HPDE6-E6E7 (cell line): ENCODE data around the gene PRSS48.
"Not testable (repeated sequence)": the region's sequence is repeated elsewhere in the genome, so short reads cannot be mapped to it uniquely, and the experiment has no call there.

Experiments
- DNase-seq: peaks from one replicate; pipeline ENCODE4 v3.0.0; 2011; ENCODE audit warnings: missing footprints; ENCODE audit errors: extremely low spot score

Gene PRSS48, protein sequence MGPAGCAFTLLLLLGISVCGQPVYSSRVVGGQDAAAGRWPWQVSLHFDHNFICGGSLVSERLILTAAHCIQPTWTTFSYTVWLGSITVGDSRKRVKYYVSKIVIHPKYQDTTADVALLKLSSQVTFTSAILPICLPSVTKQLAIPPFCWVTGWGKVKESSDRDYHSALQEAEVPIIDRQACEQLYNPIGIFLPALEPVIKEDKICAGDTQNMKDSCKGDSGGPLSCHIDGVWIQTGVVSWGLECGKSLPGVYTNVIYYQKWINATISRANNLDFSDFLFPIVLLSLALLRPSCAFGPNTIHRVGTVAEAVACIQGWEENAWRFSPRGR

DNA sequence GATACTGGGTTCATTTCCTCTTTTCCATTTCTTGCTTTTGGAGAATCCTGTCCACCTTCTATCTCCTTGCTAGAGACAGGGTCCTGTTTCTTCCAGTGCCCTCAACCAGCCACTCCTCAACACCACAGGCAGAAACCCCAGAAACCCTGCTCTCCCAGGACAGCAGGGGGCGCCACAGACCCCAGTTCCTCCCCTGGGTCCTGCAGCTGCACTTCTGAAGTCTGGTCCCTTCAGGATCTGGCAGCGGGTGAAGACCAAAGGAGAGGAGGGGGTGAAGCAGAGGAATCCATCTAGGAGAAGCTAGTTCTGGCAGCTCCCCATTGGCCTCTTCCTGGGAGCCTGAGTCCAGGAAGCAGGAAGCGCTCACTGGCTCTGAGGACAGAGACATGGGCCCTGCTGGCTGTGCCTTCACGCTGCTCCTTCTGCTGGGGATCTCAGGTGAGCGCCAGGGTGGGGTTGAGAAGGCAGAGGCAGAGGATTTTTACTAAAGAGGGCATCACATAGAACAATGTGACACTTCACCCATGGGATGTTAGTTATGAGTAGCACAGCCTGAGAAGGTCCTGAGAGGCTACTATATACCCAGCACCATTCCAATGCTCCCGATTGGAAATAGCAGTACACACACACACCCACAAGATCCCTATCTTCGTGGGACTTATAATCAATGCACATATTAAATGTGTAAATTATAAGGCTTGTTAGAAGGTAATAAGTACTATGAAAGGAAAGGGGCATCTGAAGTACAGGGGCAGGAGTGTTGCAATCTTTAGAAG lies at the start of gene PRSS48:
Gene PRSS48, plus strand, starts transcription at position 375 of the 776 bp plus-strand sequence. Its CDS starts 12 bp downstream, at position 387.
- DNase-seq, result peak; percentile 42

DNA sequence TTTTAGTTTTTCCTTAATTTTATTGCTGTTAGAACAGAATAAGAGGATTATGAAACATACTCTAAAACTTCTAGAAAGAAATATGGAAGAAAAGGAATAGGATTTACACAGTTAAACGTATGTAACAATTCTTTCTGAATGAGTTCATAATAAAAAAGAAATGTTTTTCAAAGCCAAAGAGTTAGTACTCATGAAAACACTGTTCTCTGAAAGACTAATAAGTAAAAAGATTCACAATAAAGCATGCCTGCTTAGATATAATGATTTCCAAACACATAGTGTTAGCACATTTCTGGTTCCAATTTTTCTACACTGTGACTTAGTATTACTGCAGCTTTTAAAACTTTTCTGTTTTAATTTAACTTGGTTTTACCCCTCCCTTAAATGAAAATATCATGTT lies 49.8 kb upstream of the PRSS48 start:
- no peak for DNase-seq

DNA sequence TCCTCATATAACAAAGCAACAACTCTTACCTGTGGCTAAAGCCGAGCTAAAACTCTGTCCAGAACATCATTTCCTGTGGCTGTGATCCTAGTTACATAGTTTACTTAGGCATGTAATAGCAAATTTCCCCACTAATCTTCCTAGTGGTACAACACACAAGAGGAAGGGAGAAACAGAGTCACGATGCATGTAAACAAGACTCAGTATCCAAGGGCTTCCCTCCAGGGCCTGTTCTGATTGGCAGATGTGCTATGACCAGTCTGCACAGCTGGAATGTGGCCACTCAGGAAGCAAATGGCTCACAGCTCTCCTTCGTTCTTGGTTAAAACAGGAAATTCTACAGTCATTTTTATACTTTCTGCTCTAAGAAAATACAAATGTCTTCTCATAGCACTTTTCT lies 49.2 kb upstream of the PRSS48 start:
- peak; percentile 52 for DNase-seq

DNA sequence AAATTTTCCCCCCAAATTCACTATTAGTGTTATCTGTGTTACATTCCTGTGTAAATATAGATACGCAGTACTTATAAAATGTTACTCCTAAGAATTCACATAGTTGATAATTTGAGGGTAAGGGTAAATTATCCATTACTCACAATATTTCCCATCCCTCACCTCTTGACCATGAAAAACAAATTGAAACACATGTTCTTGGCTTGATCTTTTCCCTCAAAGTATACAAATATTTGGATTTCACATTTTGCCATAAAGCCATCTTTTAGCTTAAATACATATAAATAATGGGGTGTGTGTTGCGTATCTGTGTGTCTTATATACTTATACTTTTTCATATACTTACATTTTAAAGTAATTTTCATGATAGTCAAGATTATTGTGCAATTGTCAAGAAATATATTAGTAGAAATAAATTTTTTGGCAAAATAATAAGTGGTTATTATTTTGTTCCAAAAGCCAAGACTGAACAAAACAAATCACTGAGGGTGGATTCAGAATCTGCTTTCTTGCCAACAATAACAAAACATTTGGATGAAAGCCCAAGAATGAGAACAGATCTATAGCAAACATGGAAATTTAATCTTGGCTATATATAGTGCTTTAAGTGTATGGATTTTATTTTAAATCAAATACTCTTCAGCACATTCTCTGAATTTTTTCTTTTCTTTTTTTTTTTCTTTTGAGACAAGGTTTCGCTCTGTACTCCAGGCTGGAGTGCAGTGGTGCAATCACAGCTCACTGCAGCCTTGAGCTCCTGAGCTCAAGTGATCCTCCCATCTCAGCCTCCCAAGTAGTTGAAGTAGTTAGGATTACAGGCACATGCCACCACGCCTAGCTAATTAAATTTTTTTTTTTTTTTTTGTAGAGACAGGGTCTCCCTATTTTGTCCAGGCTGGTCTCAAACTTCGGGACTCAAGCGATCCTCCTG lies 48.5 kb upstream of the PRSS48 start:
- no peak for DNase-seq

DNA sequence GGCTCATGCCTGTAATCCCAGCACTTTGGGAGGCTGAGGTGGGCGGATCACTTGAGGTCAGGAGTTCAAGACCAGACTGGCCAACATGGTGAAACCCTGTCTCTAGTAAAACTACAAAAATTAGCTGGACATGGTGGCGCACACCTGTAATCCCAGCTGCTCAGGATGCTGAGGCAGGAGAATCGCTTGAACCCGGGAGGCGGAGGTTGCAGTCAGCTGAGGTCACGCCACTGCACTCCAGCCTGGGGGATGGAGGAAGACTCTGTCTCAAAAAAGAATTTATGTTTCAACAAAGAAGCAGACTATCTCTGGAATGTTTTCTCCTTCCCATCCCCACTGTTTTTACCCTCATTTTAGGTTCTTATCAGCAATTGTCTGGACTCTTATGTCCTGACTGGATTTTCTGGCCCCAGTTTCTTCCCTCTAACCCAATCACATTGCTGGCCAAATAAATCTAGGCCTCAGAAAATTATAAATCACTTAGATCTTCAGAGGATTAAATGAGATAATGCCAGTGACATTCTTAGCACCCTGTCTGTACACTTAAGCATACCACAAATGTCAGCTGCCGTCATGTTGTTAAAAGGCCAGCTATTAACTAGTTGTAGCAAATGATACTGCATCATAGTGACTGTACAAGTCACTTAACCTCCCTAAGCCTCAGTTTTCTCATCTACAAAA lies 44.9 kb upstream of the PRSS48 start:
- no peak for DNase-seq

DNA sequence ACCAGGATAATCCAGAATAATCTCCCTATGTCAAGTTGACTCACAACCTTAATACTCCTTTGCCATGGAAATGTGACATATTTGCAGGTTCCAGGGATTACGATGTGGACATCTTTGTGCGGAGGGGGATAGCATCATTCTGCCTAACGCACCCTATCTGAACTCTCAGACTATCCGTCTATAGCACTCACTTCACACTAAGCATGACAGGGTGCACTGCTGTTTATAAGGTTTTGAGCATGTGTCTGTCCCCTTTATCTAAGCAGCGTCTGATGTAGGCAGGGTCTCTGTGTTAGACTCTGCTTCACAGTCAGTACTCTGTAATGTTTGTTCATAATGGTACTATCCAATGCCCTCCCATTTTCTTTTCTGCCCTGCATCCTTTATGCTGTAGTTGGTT lies 43.4 kb upstream of the PRSS48 start:
- no peak for DNase-seq

DNA sequence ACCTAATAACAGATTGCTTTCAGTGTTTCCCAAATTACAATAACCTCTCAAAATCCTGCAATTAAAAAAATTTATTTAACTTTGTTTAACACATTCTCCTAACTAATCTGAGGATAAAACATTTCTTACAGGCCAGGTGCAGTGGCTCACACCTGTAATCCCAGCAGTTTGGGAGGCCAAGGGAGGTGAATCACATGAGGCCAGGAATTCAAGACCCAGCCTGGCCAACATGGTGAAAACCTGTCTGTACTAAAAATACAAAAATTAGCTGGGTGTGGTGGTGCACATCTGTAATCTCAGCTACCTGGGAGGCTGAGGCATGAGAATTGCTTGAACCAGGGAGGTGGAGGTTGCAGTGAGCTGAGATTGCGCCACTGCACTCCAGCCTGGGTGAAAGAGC lies 41.6 kb upstream of the PRSS48 start:
- not testable (repeated sequence) for DNase-seq

DNA sequence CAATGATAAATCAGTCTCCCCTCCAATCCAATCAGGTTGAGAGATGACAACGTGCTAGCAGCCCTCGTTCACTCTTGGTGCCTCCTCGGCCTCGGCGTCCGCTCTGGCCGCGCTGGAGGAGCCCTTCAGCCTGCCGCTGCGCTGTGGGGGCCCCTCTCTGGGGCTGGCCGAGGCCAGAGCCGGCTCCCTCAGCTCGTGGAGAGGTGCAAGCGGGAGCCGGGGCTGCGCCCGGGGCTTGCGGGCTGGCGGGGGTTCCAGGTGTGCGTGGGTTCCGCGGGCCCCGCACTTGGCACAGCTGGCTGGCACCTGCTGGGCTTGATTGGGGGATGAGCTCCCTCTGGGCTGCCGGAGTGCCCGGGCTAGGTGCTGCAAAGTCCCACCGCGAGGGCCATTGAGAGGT lies 40.9 kb upstream of the PRSS48 start:
- DNase-seq, result no peak

DNA sequence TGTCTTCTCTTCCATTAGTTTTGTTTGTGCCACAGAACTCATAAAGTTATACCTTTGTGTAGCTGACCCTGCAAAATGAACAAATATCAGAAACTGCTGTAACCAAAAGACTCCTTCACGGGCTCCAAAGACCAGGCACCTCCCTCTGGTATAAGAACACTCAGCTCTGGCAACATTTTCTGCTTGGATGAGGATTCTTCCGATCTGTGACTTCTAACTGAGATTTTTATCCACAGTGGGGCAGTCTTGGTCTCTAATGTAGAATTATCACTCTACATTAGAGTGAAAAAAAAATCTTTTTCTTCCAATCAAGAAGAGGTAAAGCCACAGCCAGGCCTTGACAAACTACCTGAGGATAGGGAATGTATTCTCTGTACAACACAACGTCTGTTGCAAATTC lies 38.5 kb upstream of the PRSS48 start:
- DNase-seq, result no peak

DNA sequence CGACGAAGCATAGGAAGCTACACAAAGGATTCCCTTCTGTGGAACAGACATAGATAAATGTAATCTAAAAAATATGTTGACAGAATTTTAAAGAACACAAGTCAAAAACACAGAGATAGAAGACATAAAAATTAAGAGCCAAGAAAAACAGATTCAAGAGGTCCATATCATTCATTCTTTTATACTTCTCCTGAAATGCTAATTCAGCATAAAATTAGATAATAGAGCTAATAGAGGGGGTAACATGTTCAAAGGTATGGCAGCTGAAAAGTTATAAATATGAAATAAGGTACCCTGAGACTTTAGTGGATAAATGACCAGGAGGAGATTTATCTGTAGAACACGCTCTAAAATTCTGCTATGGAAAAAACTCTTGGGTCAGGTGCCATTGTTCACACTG lies 37.4 kb upstream of the PRSS48 start:
- no peak for DNase-seq

DNA sequence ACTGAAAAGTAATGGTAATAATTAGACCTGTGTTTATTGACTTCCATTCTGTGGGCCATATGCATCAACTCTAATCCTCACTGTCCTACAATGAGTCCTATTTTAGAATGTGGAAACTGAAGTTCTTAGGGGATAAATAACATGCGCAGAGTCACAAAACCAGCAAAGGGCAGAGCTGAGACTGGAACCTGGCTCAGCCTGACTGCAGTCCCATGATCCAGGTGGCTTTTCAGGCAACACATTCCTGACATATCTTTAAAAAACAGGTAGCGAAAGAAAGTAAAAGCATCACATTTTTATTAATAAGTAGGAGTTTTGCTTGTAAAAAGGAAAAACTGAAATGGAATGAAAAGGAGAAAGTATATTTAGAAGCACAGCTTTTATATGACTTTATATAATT lies 34.7 kb upstream of the PRSS48 start:
- DNase-seq, result no peak

DNA sequence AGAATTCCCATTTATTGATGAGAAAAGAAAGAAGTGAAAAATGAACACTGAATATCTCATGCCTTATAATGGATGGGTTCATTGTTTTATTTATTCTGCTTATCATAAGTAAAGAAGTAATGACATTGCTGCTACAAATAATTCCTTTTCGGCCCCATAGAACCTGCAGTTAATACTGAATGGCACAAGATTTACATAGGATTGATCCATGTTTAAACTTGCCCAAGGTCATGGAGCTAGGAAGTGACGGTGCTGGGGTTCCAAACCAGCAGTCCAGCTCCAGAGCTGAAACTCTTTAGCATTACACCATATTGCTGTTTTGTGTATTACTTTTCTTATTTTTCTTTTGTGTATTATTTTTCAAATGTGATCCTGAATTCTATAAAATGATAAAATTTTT lies 30.2 kb upstream of the PRSS48 start:
- DNase-seq, result no peak

DNA sequence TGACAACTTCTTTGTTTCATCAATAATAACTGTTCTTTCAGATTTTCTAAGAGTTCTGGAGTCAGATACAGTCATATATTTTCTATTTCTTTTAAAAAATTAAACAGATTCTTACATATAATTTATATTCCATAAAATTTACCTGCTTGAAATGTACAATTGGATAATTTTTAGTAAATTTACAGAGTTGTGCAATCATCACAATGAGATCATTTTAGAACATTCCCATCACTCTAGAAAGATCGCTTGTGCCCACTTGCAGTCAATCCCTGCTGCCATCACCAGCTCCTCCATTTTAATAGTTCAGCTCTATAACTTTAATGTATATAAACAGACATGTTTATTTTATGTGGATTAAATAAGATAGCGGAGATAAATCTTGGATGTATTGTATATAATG lies 29.6 kb upstream of the PRSS48 start:
- DNase-seq, result no peak

DNA sequence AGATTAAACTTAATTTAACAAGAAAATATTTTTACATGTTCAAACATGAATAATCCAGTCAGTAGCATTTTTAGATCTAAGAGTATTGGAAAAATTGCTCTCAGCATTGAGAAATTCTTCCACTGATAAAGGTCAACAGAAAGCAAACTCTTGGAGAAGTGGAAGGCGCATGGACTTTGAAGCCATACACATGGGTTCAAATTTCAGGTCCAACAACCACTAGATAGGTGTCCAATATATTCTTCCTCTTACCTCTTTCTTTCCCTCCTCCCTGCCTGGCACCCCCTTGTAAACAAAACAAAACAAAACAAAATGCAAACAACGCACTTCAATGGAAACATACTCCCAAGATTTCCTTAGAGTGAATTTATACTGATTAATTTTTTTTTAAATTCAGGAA lies 28.4 kb upstream of the PRSS48 start:
- no peak for DNase-seq

DNA sequence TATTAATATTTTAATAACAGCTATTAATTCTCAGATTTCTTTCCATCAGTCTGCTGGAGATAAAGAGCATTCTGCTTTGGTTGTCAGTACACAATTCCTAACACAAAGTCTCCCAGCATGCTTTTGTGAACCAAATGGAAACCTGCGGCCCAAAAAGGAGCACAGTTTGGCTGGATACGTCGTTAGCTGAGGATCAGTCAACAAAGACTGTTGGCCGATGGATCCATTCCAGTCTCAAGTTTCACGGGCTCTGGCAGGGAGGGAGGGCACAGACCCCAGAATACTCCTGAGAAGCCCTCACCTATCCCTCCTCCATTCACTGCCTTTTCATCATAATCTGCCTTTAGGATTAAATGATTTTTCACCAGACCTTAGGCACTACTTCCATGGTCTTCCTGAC lies 26.3 kb upstream of the PRSS48 start:
- DNase-seq, result no peak

DNA sequence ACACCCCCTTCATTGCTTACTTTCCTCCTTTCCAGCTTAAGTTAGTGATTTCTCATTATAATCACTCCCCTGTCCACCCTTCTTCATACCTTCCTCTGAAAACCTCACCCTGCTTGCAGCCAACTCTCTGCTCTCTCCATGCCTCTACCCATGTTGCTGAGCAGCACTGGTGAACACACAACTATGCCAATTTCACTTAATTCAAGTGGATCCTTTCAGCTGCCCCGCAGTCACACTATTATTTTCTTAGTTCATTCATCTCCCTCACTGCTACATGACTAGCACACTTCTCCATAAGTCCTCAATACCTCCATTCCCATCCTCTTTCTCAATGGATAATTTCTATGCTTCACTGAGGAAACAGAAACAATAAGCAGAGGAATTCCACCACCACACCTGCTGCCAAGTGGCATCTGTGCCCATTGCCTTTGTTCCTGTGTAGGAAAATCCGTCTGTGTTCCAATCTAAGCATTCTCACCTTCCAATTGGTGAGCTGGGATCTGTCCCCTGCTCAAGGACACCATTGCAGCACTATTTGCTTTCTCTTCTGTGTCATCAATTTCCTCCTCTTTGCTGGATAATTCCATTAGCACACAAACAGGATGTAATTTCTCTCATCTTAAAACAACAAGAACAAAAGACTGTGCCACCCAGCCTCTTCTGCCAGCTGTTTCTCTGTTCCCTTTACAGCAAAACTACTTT lies 25.2 kb upstream of the PRSS48 start:
- no peak for DNase-seq

DNA sequence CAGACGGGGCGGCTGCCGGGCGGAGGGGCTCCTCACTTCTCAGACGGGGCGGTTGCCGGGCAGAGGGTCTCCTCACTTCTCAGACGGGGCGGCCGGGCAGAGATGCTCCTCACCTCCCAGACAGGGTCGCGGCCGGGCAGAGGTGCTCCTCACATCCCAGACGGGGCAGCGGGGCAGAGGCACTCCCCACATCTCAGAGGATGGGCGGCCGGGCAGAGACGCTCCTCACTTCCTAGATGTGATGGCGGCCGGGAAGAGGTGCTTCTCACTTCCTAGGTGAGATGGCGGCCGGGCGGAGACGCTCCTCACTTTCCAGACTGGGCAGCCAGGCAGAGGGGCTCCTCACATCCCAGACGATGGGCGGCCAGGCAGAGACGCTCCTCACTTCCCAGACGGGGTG lies 21.7 kb upstream of the PRSS48 start:
- not testable (repeated sequence) for DNase-seq

DNA sequence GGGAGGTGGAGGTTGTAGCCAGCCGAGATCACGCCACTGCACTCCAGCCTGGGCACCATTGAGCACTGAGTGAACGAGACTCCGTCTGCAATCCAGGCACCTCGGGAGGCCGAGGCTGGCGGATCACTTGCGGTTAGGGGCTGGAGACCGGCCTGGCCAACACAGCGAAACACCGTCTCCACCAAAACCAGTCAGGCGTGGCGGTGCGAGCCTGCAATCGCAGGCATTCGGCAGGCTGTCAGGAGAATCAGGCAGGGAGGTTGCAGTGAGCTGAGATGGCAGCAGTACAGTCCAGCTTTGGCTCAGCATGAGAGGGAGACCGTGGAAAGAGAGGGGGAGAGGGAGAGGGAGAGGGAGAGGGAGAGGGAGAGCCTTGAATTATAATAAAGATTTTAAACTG lies 21.3 kb upstream of the PRSS48 start:
- DNase-seq, result not testable (repeated sequence)

DNA sequence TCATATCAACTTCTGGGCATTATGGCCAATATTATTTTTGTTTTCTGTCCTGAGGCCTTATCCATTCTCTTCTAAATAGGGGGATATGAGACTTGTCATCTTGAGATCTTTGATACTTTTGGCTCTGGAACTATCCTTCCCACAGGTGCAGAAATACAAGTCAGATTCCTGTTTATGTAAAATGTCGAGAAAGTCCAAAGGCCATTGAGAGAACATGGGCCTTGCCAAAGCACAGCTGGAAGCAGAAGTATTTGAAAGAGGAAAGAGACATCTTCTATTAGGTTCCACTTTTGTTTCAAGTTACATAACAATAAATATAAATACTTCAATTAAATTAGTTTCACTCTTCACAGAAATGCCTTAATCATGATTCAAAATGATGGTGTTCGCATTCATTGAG lies 20.8 kb upstream of the PRSS48 start:
- no peak for DNase-seq

DNA sequence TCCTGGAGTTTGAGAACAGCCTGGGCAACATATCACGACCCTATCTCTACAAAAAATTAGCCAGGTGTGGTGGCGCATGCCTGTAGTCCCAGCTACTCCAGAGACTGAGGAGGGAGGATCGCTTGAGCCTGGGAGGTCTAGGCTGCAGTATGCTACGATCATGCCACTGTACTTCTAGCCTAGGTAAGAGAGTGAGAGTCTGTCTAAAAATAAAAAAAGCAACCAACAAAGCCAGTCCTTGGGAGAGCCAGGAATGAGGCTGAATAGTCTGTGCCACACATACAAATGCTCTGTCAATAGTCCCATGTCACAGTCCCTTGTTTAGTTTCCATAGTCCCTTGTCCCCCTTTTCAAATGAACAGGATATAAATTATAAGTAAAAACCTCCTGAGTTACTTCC lies 19.3 kb upstream of the PRSS48 start:
- DNase-seq, result no peak

DNA sequence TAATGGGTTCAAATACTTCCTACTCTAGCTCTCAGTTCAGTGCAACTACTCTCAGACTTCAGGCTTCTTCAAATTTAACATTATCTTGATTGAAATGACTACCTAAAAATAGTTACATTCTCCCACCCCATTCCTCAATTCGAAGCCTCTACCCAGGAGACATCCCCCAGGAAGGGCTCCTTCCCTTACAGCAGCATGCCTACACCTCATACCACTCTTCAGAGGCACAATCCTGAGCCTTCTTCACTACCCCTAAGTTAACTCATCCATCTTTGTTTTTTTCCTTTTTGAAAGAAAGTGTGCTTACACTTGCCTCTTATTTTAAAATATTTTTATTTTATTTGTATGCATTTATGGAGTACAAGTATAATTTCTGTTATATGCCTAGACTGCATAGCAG lies 17.2 kb upstream of the PRSS48 start:
- DNase-seq, result no peak
